Measurements from ENCODE around the gene CYGB.

The CYGB gene

DNA sequence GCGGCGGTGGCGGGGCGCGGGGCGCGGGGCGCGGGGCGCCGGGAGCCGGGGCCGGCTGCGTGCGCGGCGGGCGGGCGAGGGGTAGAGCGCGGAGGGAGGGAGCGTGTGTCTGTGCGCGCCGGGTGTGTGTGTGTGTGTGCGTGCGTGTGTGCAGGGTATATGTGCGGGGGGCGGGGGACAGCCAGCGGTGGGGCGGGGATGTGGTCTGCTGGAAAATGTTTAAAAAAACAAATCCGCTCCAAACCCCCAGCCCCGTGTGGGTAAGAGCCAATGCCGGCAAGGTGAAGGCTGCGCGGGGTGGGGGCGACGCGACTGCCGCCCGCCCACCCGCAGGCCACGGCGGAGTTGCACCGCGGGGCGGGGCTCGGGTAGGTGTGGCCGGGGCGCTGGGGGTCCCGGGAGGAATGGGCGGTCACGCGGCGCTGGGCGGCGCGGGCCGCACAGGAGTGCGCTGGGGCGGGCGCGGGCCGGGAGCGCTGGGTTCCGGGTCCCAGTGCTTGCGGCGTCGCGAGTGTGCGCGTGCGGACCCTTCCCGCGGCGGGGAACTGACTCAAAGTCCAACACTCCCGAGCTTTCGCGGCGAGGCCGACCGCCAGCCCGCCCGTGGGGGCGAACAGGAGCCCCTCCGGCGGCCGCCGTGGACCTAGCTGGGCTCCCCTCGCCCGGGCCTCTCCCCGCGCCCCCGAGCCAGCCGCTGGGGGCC lies at the start of gene CYGB:
Gene CYGB, minus strand, starts transcription at position 132 of the 703 bp plus-strand sequence. CDS start 167 bp downstream, outside the sequence.
- DNase-seq: peak in 2 of 51 donors; percentile 17 to 51

- no peak for DNase-seq
Measured at GRCh38 chr17:76586741-76587487, 49.4 kb upstream of the CYGB start.

DNA sequence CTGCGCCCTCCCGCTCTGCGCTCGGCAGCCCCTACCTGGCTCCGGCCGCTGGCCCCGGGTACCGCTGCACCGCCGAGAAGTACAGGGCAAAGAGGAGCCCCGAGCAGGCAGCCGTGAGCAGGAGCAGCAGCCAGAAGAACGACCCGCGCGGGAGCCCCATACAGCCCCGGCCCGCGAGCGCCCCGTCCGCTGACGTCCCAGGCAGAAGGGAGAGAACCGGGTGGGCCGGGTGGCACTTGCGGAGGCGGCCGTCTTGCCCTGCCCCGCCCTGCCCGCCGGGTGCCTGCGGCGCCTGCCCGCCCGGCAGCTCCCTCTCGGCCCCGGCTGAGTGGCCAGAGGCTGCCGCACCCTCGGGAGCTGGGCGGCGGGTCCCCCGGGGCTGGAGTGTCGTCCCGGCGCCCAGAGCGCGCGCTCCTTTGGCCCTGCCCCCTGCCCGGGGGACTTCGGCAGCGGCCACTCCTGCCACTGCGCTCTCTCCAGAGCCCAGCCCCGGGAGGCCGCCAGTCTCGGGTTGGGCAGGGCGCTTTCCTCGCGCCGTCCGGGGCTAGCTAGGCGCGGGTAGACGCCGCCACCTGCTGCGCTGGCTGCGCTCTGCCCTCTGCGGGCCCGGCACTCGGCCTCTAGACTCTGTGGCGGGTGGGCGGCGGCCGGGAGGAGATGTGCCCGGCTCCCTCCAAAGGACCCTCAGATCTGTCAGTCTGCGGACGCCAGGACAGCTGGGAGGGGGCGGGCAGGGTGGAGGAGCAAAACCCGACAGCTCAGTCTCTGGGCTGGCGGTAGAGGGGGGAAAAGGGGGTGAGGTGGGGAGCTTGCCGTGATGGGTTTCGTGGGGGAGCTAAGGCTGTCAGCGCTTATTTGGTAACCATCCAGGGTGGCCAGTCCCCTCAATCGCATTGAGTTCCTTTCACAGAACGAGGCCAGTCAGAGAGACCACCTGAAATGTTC lies 48.4 kb upstream of the CYGB start, which contains the start of gene ST6GALNAC2:
Gene ST6GALNAC2, minus strand, starts transcription at position 212 of the 945 bp plus-strand sequence. Its CDS starts 52 bp downstream, at position 160.
- DNase-seq: peak in 24 of 51 donors; percentile 6 to 66 (median 31)

DNA sequence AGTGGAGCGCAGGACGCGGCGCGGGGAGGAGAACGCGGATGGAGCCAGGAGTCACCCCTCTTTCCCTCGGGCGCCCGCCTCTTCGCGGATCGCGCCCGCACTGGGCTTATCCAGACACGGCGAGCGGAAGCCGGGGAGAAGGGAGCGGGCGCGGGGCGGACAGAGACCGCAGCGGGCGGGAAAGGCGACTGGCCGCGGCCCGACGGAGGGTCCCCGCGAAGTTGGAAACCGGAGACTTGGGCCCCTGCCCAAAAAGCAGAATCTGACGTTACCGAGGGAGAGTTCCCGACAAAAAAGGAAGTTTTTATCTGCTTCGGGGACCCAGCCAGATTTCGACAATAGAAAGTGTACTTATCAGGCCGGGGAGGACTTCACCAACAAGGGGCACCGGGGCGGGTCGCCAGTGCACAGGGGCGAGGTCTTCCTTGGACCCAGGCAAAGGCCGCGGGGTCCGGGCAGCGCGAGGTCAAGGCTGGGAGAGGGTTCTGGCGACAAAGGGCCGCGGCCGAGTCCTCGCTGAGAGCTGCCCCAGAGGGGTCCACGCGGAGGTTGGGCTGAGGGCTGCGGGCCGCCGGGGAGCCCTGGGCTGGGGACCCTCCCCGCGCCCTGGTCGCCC lies 47.6 kb upstream of the CYGB start:
- DNase-seq: peak in 1 of 51 donors; percentile 15

DNA sequence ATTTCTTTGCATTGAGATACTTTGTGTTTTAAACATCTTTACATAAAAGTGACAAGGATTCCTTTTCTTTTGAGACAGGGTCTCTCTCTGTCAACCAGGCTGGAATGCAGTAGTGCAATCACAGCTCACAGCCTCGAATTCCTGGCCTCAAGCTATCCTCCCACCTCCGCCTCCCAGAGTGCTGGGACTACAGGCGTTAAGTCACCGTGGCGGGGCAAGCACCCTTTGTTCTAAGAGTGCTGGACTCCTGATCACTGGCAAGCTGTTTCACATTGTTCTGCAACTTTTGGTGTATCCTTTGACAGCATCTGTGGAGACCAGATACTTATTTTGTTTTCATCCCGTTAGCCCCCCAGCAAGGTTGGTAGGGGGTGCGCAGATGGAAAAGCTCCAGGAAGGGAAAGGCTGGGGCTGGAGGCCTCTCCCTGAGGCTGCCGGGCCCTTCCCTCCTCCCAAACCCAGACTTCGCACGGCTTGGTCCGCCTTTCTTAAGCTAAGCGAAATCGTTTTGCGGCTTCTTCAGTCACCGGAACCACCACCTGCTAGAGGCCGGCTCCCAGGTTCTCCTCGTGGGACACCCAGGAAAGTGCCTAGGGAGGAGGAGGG lies 47.0 kb upstream of the CYGB start:
- no peak for DNase-seq

DNA sequence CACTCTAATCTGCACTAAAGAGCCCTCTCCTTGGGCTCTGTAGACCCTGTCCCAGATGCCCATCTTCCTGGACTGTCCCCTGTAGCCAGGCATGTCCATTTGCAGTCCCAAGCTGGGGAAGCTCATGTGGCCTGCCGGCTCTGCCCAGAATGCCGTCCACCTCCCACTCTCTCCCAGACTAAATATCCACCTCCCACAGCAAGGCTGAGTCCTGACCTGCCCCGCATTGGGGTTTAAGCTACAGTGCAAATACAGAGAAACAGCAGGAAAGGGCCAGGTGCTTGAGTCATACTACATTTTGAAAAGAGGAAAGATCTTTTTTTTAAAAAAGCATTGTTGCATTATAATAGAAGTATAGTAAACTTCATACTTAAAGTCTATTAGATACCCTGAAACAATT lies 45.2 kb upstream of the CYGB start:
- DNase-seq: no peak

DNA sequence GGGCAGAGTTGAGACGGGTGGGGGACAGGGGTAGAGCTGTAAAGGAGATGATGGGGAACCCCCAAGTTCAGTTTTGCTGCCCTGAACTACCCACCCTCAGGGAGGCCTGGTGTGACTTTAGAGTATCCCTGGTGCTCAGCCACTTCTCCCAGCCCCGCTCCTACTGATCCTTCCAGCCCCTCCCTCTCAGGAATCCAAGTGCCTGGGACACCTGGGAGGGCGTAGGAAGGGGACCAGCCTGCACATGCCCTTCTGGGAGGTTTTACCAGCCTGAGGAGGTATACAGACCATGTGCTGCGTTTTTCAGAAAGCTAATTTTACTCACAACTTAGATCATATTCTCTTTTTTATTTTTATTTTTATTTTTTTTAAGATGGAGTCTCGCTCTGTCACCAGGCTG lies 44.0 kb upstream of the CYGB start:
- no peak for DNase-seq

DNA sequence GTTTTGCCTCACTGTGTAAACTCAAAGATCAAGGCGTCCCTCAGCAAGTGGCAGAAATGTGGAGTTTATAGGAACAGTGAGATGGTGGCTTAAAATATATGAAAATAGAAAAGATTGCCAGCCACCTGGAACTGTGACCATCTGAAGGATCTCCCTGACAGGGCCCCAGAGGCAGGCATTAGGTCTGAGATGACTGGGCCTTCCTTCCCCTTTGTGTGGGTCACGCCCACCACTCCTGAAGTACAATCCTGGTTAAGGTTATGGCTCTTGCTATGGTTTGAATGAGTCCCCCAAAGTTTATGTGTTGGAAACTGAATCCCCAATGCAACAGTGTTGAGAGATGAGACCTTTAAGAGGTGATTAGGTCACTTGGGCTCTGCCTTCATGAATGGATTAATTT lies 41.8 kb upstream of the CYGB start:
- no peak for DNase-seq

GRCh38 chr17:76578376-76578775 lies 40.9 kb upstream of the CYGB start:
- DNase-seq: no peak

DNA sequence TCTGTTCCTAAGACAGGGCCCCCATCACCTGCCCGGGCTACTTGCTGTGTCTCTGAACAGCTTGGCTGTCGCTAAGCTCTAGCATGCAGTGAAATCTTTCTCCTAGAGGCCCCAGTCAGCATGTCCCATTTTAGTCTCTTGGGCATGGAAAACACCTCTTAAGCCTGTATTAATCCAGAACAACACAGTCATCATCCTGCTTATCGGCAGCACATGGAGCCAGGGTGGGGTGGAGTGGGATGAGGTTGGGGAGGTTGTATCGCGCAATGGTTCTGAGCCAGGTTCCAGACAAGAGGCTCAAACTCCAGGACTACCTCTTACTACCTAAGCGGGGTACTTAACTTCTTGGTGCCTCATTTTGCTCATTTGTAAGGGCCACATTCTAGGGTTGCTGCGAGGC lies 40.4 kb upstream of the CYGB start:
- DNase-seq: no peak

- no peak for DNase-seq
Measured at GRCh38 chr17:76576189-76576588, 38.7 kb upstream of the CYGB start.

DNA sequence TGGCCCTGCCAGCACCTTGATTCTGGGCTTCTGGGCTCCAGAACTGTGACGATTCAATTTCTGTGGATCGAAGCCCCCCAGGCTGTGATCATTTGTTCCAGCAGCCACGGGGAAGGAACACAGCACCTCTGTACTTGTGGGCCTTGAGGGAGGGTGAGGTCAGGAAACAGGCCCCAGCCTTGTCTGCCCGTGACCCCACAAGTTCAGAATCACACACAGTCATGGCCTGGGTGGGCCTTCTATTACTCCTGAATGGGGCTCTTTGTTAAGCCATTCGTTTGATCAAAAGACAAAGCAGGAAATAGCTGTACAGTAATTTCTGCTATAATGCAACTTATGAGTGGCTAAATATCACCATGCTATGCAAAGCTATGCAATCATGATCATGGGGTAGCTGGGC lies 38.1 kb upstream of the CYGB start:
- no peak for DNase-seq

DNA sequence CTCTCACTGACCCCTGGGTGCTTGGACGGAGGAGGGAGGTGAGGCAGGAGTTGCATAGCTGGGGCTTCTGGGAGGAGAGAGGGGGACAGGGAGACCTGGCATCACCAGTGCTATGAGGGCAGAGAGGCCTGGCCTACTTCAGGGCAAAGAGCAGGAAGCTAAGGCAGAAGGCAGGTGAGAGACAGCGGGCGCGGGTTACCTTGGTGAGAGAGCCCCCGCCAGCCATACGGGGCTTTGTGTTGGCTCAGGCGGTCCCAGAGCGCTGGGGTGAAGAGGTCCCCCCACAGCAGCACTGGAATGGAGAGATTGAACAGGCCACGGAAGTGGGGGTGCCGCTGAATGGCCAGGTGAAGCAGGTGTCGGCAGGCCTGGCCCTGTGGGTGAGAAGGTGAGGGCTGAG lies 36.7 kb upstream of the CYGB start:
- DNase-seq: no peak

- no peak for DNase-seq
Measured at GRCh38 chr17:76573096-76573495, 35.6 kb upstream of the CYGB start.

- no peak for DNase-seq
Measured at GRCh38 chr17:76572201-76572910, 34.8 kb upstream of the CYGB start.

GRCh38 chr17:76570877-76571471 lies 33.5 kb upstream of the CYGB start:
- DNase-seq: no peak

- DNase-seq: no peak
Measured at GRCh38 chr17:76570457-76570856, 32.9 kb upstream of the CYGB start.

DNA sequence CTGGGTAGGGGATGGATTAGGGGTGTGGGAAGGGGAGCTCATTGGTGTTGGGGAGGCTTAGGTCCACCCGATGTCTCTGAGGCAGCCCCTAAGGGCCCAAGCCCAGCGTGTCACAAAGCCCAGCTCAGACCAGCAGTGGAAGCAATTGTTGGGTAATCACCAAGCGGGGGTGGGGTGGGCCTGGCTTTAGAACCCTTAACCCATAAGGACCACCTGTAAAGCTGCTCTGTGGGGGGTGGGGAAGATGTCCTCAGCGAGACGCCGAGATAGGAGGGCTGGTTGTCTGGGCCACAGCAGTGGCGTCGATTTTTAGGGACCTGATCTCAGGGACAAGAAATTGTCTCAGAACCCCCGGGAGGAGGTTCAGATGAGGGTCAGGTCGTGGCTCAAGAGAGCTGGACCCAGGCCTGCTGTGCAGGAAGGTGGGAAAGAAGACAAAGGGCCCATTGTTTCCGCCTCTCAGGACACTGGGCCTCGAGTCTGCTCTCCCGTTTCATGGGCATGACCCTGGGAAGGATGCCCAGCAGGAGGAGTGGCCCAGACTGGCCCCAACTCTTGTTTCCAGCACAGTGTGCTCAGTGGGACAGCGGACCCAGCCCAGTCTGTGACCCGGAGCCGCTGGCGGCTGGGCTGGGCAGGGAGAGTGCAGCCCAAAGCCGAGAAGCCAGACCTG lies 32.2 kb upstream of the CYGB start:
- peak in 43 of 51 donors; percentile 20 to 91 (median 63) for DNase-seq

- DNase-seq: no peak
Measured at GRCh38 chr17:76568811-76569221, 31.3 kb upstream of the CYGB start.

Data from hypothalamus (tissue), 51 donors.